ENCODE results near the gene COL16A1.
A peak's percentile ranks its signal among the peaks of the same experiment; 100 is the strongest.

The COL16A1 gene

GRCh38 chr1:31624309-31624708 lies 79.5 kb downstream of the COL16A1 start:
- no peak for DNase-seq (ENCODE audit: low read depth)

- no peak for DNase-seq (ENCODE audit: low read depth)
Observed at GRCh38 chr1:31623365-31623764, 80.5 kb downstream of the COL16A1 start.

DNA sequence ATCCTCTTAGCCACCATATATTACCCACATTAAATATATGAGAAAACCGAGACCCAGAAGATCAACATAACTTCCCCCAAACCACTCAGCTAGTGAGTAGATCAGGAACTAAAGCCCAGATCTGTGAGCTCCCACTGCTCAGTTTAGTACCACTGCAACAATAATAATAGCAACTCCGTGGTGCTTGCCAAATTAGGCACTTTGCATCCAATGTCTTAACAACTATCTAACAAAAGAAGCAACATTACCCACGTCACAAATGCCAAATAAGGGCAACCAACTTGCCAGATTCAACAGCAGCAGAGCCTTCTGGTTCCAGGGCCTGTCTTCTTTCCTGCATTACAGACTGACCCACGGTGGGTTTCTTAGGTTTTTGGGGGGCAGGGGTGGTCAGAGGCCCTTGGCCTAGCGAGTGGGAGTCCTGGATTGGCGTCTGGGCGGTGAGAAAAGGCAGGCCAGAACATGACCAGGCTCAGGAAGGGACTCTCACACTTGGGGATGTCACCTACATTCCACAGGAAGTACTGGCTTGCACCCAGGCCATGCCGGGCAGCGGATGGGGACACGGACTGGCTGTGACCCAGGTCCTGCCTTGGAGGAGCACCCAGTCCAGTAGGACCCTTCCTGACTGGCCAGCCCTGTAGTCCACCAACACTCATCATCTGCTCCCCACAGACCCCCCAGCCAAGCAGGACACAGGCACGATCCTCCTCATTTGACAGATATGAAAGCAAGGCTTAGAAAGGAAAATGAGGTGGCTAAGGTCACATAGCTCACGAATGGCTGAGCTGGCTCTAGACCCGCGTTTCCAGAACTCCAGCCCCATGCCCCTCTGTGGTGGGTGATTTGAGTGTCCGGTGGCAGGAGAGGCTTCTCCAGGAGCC lies 81.7 kb downstream of the COL16A1 start:
- DNase-seq (ENCODE audit: low read depth) = no peak

DNA sequence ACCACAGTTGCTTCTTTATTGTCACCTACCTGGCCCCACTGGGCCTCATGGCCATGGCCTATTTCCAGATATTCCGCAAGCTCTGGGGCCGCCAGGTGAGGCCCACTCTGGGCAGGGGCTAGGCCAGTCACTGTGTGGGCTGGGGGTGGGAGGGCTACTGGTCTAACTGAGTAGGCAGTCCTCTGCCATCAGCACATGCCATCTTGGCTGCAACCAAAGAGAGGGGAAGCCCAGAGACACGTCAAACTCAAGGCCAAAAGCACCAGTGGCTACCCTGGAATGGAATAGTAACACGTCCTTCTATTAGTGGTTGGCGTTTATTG lies 82.4 kb downstream of the COL16A1 start:
- no peak for DNase-seq (ENCODE audit: low read depth)

GRCh38 chr1:31620631-31621497 lies 83.0 kb downstream of the COL16A1 start:
- no peak for DNase-seq (ENCODE audit: low read depth)

- no peak for DNase-seq (ENCODE audit: low read depth)
Observed at GRCh38 chr1:31618916-31619846, 84.6 kb downstream of the COL16A1 start.

GRCh38 chr1:31617916-31618746 lies 85.7 kb downstream of the COL16A1 start:
- DNase-seq (ENCODE audit: low read depth) = peak; percentile 61

DNA sequence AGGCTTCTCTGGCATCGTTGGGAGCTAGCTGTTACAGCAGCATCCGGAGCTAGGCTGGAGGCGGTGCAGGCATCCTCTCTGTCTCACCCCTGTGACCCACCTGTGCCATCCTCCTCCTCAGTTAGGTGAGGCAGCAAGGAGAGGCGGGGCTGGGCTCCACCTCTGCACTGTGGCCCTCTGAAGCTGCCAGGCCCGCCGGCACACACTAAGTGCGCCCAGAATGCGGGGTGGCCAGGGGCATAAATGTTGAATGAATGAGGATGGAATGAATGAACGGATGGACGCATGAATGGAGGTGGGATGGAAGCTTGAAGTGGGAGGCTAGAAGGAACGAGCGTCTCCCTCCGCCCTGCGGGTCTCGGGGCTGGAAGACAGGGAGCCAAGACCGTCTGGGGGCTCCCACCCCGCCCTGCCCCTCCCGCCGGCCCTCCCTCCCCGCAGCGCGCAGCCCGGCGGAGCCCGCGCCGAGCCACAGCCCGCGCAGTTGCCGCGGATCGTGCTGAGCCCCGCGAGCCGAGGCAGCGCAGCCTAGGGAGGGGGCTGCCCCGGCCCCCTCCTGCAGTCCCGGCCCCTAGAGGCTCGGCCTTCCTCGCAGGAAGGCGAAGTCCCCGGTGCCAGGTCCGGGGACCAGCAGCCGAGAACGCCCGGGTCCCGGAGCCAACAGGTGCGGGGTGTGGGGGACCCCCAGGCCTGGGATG lies 86.5 kb downstream of the COL16A1 start, which contains the start of gene HCRTR1:
Gene HCRTR1, plus strand, starts transcription at position 472 of the 698 bp plus-strand sequence. CDS start 1,504 bp downstream, outside the sequence.
- no peak for DNase-seq (ENCODE audit: low read depth)

DNA sequence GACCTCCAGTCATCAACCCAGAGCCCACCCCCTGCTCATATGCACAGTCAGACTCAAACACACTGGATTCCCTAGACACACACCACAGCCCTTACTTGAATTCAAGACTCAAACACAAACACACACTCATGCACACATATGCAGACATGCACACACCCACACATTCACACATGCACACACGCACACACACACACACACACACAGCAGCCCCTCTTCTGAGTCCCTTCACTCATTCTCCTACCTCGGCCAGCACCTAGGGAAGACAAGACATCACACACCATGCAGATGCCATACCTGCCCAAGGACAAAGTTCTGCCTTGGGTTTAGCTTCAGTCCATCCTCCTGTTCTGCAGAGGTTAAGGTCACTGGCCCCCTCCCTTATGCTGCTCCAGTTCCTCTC lies 87.9 kb downstream of the COL16A1 start:
- no peak for DNase-seq (ENCODE audit: low read depth)

- DNase-seq (ENCODE audit: low read depth) = no peak
Observed at GRCh38 chr1:31615414-31615813, 88.4 kb downstream of the COL16A1 start.

- no peak for DNase-seq (ENCODE audit: low read depth)
Observed at GRCh38 chr1:31614414-31615005, 89.3 kb downstream of the COL16A1 start.

GRCh38 chr1:31609514-31610118 lies 94.2 kb downstream of the COL16A1 start:
- DNase-seq (ENCODE audit: low read depth) = no peak

- DNase-seq (ENCODE audit: low read depth) = no peak
Observed at GRCh38 chr1:31607360-31607759, 96.5 kb downstream of the COL16A1 start.

GRCh38 chr1:31605908-31606427 lies 97.8 kb downstream of the COL16A1 start:
- DNase-seq (ENCODE audit: low read depth) = peak; percentile 86
